Breast epithelium (tissue), 3 donors: ENCODE measurements around the gene NINL.

ENCODE experiments used
- CTCF ChIP-seq, 3 donors: fragments of 450-650 bp; IDR thresholded peaks; one replicate each; pipeline ENCODE4 v1.5.1; 2016 to 2017; ENCODE audit warnings: antibody characterized with exemption in 3 of 3, mild to moderate bottlenecking in 3 of 3, moderate library complexity in 3 of 3
- POLR2A ChIP-seq: fragments of 450-650 bp; IDR thresholded peaks from one replicate; pipeline ENCODE4 v1.6.1; 2016; ENCODE audit warnings: antibody characterized with exemption, mild to moderate bottlenecking, moderate library complexity

- TF ChIP-seq CTCF (IDR thresholded peaks at IDR 0.05), result no peak
- no peak for TF ChIP-seq POLR2A
These were observed 124.1 kb downstream of the NINL start for GRCh38 chr20:25461281-25461650.
